ENCODE data around the gene UST.
A peak's percentile ranks its signal among the peaks of the same experiment; 100 is the strongest.
"Not testable (repeated sequence)": the region's sequence is repeated elsewhere in the genome, so short reads cannot be mapped to it uniquely, and the experiment has no call there.

Gene UST

DNA sequence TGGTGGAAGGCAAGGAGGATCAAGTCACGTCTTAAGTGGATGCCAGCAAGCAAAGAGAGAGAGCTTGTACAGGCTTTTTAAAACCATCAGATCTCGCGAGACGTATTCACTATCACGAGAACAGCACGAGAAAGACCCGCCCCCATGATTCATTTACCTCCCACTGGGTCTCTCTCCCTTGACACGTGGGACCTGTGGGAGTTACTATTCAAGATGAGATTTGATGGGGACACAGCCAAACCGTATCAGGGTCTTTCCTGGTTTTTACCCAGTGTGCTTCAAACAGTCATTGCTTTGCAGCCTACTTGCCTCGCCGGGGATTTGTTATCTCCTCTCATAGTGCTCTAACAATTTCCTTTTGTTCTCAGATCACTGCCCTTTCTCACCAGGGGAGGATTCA is 108.2 kb downstream of the UST start:
- CTCF ChIA-PET: interaction anchor here (1.2 to 1.5 kb wide), 2 partner anchors 25 to 577 kb away, joined by 3 read pairs; no protein-coding TSS in a partner anchor
- DNase-seq (ENCODE audit: extremely low spot score): no peak
- TF ChIP-seq CTCF (IDR thresholded peaks at IDR 0.05; ENCODE audit: control extremely low read depth, extremely low read depth, low read depth, missing control alignments): no peak
- POLR2A ChIA-PET: no interaction called here

GRCh38 chr6:148855744-148856143 is 108.9 kb downstream of the UST start:
- POLR2A ChIA-PET: no interaction called here
- TF ChIP-seq CTCF (IDR thresholded peaks at IDR 0.05; ENCODE audit: control extremely low read depth, extremely low read depth, low read depth, missing control alignments): no peak
- CTCF ChIA-PET: interaction anchor here (1.0 to 1.9 kb wide), 5 partner anchors 8 to 576 kb away, joined by 3 to 6 read pairs (median 3); no protein-coding TSS in a partner anchor
- DNase-seq (ENCODE audit: extremely low spot score): no peak

GRCh38 chr6:148857798-148858390 is 111.1 kb downstream of the UST start:
- CTCF ChIA-PET: interaction anchor here (0.7 to 1.9 kb wide), 3 partner anchors 11 to 280 kb away, joined by 3 to 6 read pairs (median 3); no protein-coding TSS in a partner anchor

DNA sequence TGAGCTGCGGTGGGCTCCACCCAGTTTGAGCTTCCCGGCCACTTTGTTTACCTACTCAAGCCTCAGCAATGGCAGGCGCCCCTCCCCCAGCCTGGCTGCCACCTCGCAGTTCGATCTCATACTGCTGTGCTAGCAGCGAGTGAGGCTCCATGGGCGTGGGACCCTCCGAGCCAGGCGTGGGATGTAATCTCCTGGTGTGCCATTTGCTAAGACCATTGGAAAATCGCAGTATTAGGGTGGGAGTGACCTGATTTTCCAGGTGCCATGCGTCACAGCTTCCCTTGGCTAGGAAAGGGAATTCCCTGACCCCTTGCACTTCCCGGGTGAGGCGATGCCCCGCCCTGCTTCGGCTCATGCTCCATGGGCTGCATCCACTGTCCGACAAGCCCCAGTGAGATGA is 117.3 kb downstream of the UST start:
- CTCF ChIA-PET: interaction anchor here (1.0 kb wide), 1 partner anchor 9 kb away, joined by 3 read pairs; no protein-coding TSS in a partner anchor
- POLR2A ChIA-PET; DNase-seq (ENCODE audit: extremely low spot score): not testable (repeated sequence)

More at GRCh38 chr6:148857798-148858390, 111.1 kb downstream of the UST start:
- no peak for TF ChIP-seq CTCF (IDR thresholded peaks at IDR 0.05; ENCODE audit: control extremely low read depth, extremely low read depth, low read depth, missing control alignments)
- POLR2A ChIA-PET: no interaction called here
- DNase-seq (ENCODE audit: extremely low spot score): no peak

DNA sequence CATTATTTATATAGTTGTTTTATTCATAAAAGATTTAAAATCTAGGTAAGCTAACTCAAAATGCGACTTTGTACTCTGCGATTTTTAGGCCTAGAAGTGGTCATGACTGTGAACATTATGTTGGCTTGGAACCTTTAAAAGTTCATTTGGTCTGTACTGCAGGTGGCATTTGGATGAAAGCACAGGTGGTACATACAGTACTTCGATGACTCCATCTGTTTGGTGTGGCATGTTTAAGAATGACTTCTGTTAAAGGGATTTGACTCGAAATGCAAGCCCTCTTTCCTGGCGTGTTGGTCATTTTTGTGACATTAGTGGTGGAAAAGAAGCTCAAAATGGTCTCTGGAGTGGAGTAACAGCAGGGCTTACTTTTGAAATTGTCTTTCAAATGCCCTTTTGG is 118.1 kb downstream of the UST start:
- TF ChIP-seq CTCF (IDR thresholded peaks at IDR 0.05; ENCODE audit: control extremely low read depth, extremely low read depth, low read depth, missing control alignments): no peak
- POLR2A ChIA-PET: no interaction called here

GRCh38 chr6:148866657-148867268 is 119.9 kb downstream of the UST start:
- DNase-seq (ENCODE audit: extremely low spot score): peak; percentile 60
- no peak for TF ChIP-seq CTCF (IDR thresholded peaks at IDR 0.05; ENCODE audit: control extremely low read depth, extremely low read depth, low read depth, missing control alignments)
- POLR2A ChIA-PET: no interaction called here
- CTCF ChIA-PET: interaction anchor here (1.0 kb wide), 1 partner anchor 306 kb away, joined by 3 read pairs; no protein-coding TSS in a partner anchor

More for the DNA sequence above, 118.1 kb downstream of the UST start:
- no peak for DNase-seq (ENCODE audit: extremely low spot score)
- CTCF ChIA-PET: interaction anchor here (0.8 to 1.7 kb wide), 3 partner anchors 25 to 305 kb away, joined by 3 to 4 read pairs (median 3); no protein-coding TSS in a partner anchor

GRCh38 chr6:148867862-148868261 is 121.0 kb downstream of the UST start:
- ChIA-PET POLR2A (no interaction called here), CTCF (no interaction called here)
- TF ChIP-seq CTCF (IDR thresholded peaks at IDR 0.05; ENCODE audit: control extremely low read depth, extremely low read depth, low read depth, missing control alignments): no peak
- DNase-seq (ENCODE audit: extremely low spot score): no peak

All from GM10248 (cell line).